COLO829 (cell line): Measurements from ENCODE around the gene UFSP1.

Experiments used
- DNase-seq: peaks from one replicate; pipeline ENCODE4 v3.0.0; 2012; ENCODE audit warnings: low spot score

UFSP1 gene

GRCh38 chr7:100895956-100896731 lies 6.6 kb upstream of the UFSP1 start:
- DNase-seq, result no peak

DNA sequence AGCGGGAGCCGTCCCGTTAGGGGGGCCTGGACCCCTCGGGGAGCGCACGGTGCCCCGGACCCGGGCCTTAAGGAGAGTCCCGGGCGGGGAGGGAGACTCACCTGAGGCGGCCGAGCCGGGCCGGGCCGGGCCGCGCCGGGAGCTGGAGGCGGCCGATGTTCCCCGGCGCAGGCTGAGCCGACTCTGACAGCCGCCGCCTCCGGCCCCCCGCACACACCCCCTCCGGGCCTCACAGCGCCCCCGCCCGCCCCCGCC lies 6.1 kb upstream of the UFSP1 start, which contains the start of gene ACHE:
Gene ACHE, minus strand, starts transcription at position 188 of the 255 bp plus-strand sequence. CDS start 1,656 bp downstream, outside the sequence.
- DNase-seq, result no peak

- no peak for DNase-seq
These were observed 5.6 kb upstream of the UFSP1 start for GRCh38 chr7:100894860-100895700.

DNA sequence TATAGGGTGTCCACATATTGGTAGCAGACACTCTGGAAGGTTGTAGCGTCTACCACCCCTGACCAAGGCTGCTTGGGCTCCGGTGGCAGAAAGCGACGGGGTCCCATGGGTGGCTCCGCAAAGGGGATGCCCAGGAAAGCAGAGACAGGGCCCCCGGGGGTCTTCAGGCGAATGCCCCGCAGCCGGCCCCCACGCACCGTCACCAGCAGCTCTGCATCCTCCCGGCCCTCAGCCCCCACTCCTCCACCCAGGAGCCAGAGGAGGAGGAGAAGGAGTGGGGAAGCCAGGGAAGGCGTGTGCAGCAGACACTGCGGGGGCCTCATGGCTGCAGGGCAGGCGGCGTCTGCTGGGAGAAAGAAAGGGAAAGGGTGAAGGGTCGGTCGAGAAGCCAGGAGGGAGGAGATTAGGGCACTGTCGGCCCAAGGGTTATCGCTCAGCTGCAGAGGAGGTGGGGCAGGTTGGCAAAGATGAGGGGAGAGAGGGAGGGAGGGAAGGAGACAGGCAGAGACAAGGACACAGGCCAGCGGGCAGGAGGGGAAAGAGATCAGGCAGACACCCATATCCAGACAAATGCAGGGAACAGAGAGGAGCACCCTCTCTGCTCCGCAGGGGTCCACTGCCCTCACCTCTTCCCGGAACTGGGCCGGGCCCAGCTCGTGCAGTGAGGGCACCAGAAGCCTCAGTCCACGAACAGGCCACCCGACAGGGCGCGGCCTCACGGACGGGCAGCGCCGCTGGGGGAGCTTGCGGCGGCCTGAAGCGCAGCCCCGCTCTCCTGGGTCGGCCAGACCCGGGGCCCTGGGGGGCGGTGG lies 4.6 kb upstream of the UFSP1 start:
- DNase-seq, result no peak

DNA sequence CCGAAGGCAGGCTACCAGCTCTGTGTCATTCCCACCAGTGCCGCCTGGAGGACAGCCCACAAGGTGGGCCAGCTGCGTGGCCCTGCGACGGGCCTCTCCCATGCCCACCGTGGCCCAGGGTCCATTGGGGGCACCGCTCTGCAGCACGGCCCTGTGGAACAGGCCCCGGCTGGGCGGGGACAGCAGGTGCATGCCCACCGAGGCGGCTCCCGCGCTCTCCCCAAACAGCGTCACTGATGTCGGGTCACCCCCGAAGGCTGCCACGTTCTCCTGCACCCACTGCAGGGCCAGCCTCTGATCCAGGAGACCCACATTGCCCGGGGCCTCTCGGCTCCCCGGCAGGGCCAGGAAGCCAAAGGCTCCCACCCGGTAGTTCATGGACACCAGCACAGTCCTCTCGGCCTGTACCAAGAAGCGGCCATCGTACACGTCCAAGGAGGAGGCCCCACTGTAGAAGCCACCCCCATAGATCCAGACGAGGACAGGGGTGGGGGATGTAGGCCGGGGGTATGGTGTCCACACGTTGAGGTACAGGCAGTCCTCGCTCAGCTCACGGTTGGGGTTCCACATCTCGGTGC lies 3.9 kb upstream of the UFSP1 start:
- DNase-seq, result no peak

- no peak for DNase-seq
These were observed 3.1 kb upstream of the UFSP1 start for GRCh38 chr7:100892364-100893317.

GRCh38 chr7:100891568-100892247 lies 2.2 kb upstream of the UFSP1 start:
- DNase-seq, result no peak

DNA sequence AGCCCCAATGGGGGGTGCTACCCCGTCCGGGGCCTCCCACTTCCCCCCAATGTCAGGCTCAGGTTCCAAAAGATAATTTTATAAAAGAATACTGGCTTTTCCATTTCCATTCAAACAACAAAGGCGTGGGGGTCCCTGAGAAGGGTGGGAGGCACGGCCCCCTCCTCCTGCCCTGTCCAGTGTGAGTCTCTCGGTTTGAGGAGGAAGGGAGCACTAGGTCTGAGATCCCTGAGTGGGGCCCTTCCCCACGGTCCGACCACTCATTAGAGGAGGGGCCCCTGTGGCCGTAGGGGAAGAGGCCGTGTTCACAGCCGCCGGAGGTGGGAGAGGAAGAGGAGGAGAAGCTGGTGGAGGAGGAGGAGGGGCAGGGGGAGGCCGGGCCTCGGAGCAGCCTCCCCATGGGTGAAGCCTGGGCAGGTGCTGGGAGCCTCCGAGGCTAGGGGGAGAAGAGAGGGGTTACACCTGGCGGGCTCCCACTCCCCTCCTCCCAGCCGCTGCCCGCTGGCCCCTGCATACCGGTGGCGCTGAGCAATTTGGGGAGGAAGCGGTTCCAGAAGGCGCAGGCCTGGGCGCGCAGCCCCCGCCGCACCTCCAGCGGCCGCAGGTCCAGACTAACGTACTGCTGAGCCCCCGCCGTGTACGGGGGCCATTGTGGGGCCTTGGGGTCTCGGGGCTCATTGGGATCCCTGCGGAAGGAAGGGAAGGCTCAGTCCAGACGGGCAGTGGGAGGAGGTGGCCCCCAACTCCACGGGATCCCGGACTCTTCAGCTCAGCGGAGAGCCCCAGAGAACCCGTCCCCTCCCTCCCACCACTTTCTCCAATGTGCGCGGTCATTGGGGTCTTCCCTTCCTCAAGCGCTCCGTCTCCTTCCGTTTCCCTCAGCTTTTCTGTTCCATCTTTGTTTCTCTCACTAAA lies 1.4 kb upstream of the UFSP1 start:
- DNase-seq, result no peak

DNA sequence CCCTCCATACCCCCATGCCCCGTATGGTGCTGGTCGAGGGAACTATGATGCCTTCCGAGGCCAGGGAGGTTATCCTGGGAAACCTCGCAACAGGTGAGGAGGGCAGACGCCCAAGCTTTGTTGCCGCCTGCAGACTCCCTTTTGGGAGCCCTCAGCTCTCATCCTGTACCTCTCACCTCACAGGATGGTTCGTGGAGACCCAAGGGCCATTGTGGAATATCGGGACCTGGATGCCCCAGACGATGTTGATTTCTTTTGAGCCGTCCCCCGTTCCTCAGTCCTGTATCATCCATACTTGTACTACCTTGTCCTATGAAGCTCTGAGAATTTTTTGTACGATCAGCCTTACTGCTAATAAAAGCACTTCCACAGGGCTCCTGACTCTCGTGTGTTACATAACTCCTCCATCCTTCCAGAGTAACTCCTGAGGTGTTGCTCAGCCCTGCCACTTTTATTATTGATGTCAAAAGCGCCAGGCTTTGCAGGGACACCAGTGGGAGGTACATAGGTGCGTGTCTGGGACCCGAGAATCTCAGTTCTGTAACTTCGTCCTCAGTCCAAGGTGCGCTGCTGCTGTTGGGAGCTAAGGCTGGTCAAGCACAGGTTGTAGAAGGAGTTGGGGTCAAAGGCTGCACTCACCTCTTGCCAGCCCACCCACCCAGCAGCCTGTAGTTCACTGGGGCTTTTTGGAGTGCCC lies 1.1 kb downstream of the UFSP1 start:
- DNase-seq, result no peak

- DNase-seq, result no peak
These were observed 1.8 kb downstream of the UFSP1 start for GRCh38 chr7:100887516-100888290.

DNA sequence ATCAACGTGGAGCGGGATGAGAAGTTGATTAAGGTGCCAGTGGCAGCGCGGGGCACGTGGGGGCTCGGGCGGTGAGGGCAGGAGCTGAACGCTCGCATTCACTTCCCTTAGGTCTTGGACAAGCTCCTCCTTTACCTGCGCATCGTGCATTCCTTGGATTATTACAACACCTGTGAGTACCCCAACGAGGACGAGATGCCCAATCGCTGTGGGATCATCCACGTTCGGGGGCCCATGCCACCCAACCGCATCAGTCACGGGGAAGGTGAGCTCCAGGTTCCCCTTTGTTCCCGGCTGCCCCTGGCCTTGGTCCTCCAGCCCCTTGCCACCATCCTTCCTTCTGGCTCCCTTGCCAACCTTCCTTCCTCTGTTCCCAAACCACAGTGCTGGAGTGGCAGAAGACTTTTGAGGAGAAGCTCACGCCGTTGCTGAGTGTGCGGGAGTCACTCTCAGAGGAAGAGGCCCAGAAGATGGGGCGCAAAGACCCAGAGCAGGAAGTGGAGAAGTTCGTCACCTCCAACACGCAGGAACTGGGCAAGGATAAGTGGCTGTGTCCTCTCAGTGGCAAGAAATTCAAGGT lies 2.5 kb downstream of the UFSP1 start:
- no peak for DNase-seq

- DNase-seq, result no peak
These were observed 3.2 kb downstream of the UFSP1 start for GRCh38 chr7:100886142-100886935.

DNA sequence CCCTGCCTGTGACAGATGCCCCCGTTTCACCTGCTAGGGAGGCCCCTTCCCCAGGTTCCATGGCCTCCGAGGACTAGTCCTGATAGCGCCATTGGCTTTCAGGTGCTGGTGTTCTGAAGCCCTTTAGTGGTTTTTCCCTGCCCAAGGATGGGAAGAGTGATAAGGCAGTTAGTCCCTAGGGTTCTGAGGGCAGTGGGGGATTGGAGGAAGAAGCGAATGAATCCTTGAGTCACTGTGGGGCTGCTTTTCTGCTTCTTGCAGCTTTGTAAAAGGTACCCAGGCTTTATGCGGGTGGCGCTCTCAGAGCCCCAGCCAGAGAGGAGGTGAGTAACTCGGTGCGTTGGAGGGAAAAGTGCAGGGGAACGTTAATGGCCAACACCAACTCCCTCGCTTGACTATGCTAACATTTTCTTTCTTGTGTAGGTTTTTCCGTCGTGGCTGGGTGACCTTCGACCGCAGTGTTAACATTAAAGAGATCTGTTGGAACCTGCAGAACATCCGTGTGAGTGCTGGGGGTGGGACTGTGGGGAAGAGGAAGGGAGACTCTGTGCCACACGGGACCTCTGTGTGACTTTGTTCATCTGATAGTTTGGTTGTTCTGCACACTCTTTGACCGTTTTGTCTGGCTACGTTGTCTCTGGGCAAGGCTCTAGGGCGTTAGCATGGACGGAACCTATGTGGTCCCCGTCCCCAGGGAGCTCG lies 3.9 kb downstream of the UFSP1 start:
- no peak for DNase-seq

- DNase-seq, result no peak
These were observed 4.6 kb downstream of the UFSP1 start for GRCh38 chr7:100884736-100885439.

DNA sequence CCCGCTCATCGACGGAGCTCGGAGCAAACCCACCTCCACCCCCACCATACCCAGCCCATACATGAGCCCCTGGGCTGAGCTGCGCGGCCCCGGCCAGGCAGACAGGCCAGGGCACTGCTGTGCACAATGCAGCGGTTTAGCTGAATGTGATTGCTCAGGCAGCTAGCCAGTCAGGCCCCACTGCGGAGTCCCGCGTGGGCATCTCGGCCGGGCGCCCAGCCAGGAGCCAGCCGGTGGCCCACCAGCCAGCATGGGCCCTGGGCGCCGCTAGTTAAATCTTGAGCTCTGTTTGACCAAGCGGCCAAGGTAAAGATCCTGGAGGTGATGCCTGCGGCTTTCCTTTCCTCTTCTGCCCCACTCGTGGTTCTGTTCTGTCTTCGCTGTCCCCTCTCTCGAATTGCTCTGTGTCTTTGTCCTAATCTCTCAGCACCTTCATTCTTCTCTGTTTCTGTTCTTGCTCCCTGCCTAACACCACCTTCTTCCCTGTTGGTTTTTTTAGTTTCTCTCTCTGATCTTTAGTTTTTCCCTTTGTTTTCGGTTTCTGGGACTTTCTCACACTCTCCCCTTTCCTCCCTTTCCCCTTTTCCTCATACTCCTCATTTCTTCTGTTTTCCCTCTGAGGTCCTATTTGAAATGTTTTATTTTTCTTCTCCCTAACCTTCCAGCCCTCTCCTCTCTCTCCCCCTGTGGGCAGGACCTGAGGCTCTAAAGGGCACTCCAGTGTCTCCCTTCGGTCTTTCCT lies 6.6 kb downstream of the UFSP1 start:
- no peak for DNase-seq
